GM19239 (cell line): ENCODE data around the gene NLRP7.
"Not testable (repeated sequence)": the region's sequence is repeated elsewhere in the genome, so short reads cannot be mapped to it uniquely, and the experiment has no call there.

Experiments used
- DNase-seq: peaks from one replicate; pipeline ENCODE4 v3.0.0; 2011; ENCODE audit warnings: low spot score; ENCODE audit not compliant: insufficient read length
- FAIRE-seq: peaks from 2 replicates; lab custom pipeline; 2011; peaks lifted over from hg19 to GRCh38; lab: Jason Lieb, UNC

The NLRP7 gene

DNA sequence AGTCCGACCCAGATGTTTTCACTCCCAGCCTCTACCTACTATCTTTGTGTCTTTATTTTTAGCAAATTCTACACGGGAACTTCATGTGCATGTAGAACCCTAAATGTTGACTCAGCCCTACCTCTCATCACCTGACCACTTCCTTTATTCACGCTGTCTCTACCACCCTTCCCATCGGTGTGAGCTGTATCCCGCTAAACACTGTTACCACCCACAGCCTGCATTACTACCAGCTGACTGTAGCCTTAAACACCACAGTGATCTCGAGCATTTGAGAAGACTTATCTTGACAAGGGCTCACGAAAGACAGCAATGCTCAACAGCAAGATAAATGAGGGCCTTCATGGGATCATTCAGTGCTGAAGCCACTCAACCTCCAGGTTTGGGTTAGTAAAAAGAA is 26.2 kb downstream of the NLRP7 start:
- no peak for FAIRE-seq
- DNase-seq = no peak

DNA sequence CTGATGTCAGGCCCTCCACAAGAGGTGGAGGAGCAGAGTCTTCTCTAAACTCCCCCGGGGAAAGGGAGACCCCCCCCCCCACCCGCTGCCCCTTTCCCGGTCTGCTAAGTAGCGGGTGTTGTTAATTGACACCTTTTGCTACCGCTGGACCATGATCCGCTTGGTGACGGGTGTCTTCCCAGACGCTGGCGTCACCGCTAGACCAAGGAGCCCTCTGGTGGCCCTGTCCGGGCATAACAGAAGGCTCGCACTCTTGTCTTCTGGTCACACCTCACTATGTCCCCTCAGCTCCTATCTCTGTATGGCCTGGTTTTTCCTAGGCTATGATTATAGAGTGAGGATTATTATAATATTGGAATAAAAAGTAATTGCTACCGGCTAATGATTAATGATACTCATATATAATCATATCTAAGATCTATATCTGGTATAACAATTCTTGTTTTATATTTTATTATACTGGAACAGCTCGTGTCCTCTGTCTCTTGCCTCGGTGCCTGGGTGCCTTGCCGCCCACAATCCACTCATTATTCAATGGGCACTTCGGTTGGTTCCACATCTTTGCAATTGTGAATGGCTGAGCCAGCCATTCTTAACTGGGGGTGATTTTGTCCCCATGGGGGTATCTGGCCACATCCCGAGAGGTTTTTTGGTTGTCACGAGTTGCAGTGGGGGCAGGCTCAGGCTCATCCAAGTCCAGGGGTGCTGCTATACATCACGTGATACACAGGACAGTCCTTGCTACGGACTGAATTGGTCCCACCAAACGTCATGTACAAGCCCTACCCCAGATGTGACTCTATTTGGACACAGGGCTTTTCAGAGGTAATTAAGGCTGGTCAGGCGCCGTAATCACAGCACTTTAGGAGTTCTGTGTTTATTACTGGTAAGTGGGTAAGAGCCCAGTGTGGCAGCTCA is 27.4 kb downstream of the NLRP7 start:
- FAIRE-seq, DNase-seq: not testable (repeated sequence)

DNA sequence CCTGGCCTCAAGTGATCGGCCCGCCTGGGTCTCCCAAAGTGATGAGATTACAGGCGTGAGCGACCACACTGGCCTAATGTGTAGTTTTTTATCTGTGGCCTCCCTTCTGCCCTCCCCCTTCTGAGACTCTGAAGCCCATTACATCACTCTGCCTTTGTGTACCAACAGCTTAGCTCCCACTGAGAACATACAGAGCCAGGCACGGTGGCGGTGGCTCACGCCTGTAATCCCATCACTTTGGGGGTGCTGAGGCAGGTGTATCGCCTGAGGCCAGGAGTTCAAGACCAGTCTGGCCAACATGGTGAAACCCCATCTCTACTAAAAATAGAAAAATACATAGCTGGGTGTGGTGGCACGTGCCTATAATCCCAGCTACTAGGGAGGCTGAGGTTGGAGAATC is 28.8 kb downstream of the NLRP7 start:
- FAIRE-seq (no peak), DNase-seq (no peak)

- DNase-seq = peak; percentile 39
- peak; percentile 14 for FAIRE-seq
Observed at GRCh38 chr19:54916822-54917221, 30.5 kb downstream of the NLRP7 start.

- FAIRE-seq, DNase-seq: not testable (repeated sequence)
Observed at GRCh38 chr19:54907899-54908298, 39.4 kb downstream of the NLRP7 start.

GRCh38 chr19:54906819-54907218 is 40.5 kb downstream of the NLRP7 start:
- no peak for DNase-seq
- no peak for FAIRE-seq

DNA sequence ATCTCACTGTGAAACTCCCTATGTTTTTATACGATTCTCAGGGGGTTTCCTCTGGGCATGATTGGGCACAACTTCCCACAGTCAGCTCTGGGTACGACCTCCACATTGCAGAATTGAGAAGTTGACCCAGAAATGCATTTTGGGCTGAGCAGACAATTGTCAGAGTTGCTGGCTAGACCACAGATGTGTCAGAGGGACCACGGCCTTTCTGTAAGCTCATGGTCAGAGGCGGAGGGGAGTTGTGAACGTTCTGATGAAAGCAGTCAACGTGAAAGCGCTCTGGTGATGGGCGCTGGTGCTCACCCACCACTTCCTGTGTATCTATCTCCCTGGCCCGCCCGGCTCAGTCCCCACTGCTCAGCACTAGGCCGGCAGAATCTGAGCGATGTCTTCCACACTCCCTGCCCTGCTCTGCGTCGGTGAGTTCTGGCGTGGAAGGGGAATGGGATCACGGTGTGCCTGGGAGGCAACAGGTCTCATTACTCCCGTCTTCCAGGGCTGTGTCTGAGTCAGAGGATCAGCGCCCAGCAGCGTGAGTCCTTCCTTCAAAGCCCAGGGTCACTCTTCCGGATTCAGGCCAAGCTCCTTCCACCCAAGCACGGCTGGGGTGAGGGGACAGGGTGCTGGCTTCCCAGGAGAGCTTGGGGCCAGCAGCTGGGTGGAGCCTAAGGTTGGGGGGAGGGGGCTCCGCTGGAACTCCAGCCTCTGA is 41.4 kb downstream of the NLRP7 start, which contains the start of gene NCR1:
Gene NCR1, plus strand, starts transcription at position 346 of the 709 bp plus-strand sequence. Its CDS starts 40 bp downstream, at position 386.
- DNase-seq (no peak), FAIRE-seq (no peak)

DNA sequence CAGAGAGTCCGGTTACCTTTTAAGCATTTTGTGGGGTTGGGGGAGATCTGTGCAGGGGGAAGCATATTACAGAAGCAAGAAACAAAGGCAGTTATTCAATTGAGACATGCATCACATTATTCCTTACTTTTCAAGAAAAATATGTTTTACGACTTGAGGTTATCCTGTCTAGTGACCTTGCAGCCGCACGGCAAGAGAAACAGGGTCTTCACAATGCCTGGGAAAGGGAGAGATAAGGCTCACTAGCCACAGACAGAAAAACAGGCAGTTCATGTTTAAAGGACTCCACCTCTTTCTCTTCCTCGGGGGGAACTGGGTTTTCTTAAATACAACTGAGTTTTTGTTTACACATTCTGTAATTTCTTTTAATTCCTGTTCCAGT is 41.9 kb downstream of the NLRP7 start:
- FAIRE-seq (no peak), DNase-seq (no peak)

DNA sequence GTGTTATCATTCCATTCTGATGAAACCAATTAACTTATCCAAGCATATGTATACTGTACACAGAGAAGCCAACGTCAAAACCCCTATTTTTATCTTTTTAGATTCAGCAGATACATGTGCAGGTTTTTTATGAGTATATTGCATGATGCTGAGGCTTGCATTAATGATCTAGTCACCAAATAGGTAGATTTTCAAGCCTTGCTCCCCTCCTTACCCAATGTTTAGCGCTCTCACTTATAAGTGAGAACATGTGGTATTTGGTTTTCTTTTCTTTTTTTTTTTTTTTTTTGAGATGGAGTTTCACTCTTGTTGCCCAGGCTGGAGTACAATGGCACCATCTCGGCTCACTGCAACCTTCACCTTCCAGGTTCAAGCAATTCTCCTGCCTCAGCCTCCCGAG is 43.1 kb downstream of the NLRP7 start:
- not testable (repeated sequence) for FAIRE-seq

DNA sequence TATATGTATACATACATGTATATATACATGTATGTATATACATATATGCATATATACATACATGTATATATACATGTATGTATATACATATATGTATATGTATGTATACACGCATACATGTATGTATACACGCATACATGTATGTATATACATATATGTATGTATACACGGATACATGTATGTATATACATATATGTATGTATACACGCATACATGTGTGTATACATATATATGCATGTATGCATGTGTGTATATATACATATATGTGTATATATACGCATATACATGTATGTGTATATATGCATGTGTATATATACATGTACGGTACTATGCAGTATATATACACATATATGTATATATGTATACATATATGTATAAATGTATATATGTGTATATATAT is 44.0 kb downstream of the NLRP7 start:
- FAIRE-seq (no peak), DNase-seq (no peak)

More for the DNA sequence above, 43.1 kb downstream of the NLRP7 start:
- not testable (repeated sequence) for DNase-seq

- no peak for DNase-seq
- FAIRE-seq = no peak
Observed at GRCh38 chr19:54902061-54902460, 45.3 kb downstream of the NLRP7 start.

DNA sequence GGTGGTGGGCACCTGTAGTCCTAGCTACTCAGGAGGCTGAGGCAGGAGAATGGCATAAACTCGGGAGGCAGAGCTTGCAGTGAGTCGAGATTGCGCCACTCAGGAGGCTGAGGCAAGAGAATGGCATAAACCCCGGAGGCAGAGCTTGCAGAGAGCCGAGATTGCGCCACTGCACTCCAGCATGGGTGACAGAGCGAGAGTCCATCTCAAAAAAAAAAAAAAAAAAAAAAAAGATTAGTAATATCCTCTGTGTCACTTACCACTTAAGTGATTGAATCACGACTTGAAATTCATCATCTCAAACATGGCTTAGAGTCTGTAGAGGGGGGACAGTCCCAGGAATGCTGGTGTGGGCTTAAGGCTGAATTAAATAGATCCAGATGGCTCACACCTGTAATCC is 46.2 kb downstream of the NLRP7 start:
- FAIRE-seq, DNase-seq: not testable (repeated sequence)

DNA sequence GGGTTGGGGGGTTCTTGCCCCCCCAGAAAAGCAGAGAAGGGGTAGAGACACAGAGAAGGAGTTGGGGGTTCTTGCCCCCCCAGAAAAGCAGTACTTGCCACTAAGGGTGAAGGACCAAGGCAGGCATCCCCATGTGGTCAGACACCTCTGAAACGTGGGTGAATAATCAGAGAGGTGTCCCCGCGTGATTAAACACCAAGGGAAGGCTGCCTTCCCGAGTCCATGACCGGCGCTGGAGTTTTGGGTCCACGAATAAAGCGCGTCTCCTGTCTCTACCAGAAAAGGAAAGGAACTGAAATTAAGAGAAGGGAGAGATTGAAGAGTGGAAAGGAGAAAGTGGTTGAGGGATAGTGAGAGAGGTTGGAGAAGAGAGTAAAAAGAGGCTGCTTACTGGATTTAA is 47.7 kb downstream of the NLRP7 start:
- not testable (repeated sequence) for FAIRE-seq, DNase-seq

GRCh38 chr19:54898685-54899084 is 48.6 kb downstream of the NLRP7 start:
- DNase-seq, FAIRE-seq: not testable (repeated sequence)

- DNase-seq (no peak), FAIRE-seq (no peak)
Observed at GRCh38 chr19:54896036-54896435, 51.3 kb downstream of the NLRP7 start.

- FAIRE-seq, DNase-seq: not testable (repeated sequence)
Observed at GRCh38 chr19:54894106-54894505, 53.2 kb downstream of the NLRP7 start.

GRCh38 chr19:54893406-54893805 is 53.9 kb downstream of the NLRP7 start:
- DNase-seq (no peak), FAIRE-seq (no peak)

DNA sequence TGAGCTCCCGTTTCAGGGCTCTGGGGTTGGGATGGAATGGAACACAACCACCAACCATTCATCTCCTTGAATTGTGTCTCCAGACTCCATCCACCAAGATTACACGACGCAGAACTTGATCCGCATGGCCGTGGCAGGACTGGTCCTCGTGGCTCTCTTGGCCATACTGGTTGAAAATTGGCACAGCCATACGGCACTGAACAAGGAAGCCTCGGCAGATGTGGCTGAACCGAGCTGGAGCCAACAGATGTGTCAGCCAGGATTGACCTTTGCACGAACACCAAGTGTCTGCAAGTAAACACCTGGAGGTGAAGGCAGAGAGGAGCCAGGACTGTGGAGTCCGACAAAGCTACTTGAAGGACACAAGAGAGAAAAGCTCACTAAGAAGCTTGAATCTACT is 57.8 kb downstream of the NLRP7 start:
- DNase-seq (no peak), FAIRE-seq (no peak)

GRCh38 chr19:54888239-54888638 is 59.1 kb downstream of the NLRP7 start:
- no peak for FAIRE-seq
- no peak for DNase-seq

GRCh38 chr19:54883228-54883627 is 64.1 kb downstream of the NLRP7 start:
- no peak for DNase-seq
- no peak for FAIRE-seq

- FAIRE-seq = no peak
- DNase-seq = no peak
Observed at GRCh38 chr19:54882758-54883157, 64.6 kb downstream of the NLRP7 start.
